OCI-LY7 (cell line): ENCODE measurements around the gene EPHB4.
"Not testable (repeated sequence)": the region's sequence is repeated elsewhere in the genome, so short reads cannot be mapped to it uniquely, and the experiment has no call there.

Source experiments
- EZH2phosphoT487 ChIP-seq: fragments of 200-600 bp; sonication (generic); IDR thresholded peaks from 2 replicates; pipeline ENCODE4 v1.6.1; 2018; ENCODE audit warnings: low read depth, borderline replicate concordance, mild to moderate bottlenecking, mixed run types, antibody characterized with exemption, low read length, moderate library complexity, mixed read lengths
- TF ChIP-seq, protein P1 (sequence below): fragments of 200-600 bp; sonication (generic); conservative IDR thresholded peaks from 2 replicates; pipeline ENCODE4 v1.5.1; 2014; ENCODE audit warnings: mild to moderate bottlenecking, antibody characterized with exemption, low read length, moderate library complexity, mixed read lengths

DNA sequence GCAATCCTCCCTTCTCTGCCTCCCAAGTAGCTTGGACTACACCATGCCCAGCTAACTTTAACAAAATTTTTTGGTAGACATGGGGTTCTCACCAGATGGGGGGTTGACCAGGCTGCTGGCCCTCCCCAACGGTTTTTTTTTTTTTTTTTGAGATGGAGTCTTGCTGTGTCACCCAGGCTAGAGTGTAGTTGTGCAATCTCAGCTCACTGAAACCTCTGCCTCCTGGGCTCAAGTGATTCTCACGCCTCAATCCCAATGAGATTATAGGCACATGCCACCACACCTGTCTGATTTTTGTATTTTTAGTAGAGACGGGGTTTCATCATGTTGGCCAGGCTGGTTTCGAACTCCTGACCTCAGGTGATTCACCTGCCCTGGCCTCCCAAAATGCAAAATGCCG lies 64.5 kb downstream of the EPHB4 start:
- TF ChIP-seq, protein P1, sequence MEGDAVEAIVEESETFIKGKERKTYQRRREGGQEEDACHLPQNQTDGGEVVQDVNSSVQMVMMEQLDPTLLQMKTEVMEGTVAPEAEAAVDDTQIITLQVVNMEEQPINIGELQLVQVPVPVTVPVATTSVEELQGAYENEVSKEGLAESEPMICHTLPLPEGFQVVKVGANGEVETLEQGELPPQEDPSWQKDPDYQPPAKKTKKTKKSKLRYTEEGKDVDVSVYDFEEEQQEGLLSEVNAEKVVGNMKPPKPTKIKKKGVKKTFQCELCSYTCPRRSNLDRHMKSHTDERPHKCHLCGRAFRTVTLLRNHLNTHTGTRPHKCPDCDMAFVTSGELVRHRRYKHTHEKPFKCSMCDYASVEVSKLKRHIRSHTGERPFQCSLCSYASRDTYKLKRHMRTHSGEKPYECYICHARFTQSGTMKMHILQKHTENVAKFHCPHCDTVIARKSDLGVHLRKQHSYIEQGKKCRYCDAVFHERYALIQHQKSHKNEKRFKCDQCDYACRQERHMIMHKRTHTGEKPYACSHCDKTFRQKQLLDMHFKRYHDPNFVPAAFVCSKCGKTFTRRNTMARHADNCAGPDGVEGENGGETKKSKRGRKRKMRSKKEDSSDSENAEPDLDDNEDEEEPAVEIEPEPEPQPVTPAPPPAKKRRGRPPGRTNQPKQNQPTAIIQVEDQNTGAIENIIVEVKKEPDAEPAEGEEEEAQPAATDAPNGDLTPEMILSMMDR: not testable (repeated sequence)
- TF ChIP-seq EZH2phosphoT487: not testable (repeated sequence)
